Measurements from ENCODE around the gene MACO1. TPM values are rescaled to one million over a fixed set of nuclear protein-coding genes. Genes with fewer than 3 reads are reported as not detected.

MACO1 gene
- total and polyA plus RNA-seq, 2 of the 13 experiments (the other 11 are each of a cell fraction or from before 2014, with no cell fraction given) = 9.7 to 17.0 TPM

- no peak overlapping the region for H2AFZ ChIP-seq (ENCODE audit: low read length)
- CTCF ChIA-PET (ENCODE audit: low intra/inter-chr PET ratio, low total read pairs) = no interaction called here
- no peak overlapping the region for H3K27ac ChIP-seq (ENCODE audit: extremely low read length, insufficient read depth, low read length)
- no TSS peak for BruUV-seq (replicated peaks)
- no peak overlapping the region for H3K4me3 ChIP-seq (replicated peaks in 1 of 3; ENCODE audit: insufficient read depth in 1 of 3, low read depth in 2 of 3, low read length in 3 of 3)
- H3K4me1 ChIP-seq (ENCODE audit: insufficient read depth, low read length) = no peaks in the 10 kb centered on the region
- ATAC-seq (no peak), FAIRE-seq (no peak), DNase-seq (ENCODE audit: low spot score) (no peak)
- no peak overlapping the region for H3K9ac ChIP-seq (ENCODE audit: insufficient read depth, low read depth, low read length)
- no peaks in the 10 kb centered on the region for H3K9me3 ChIP-seq (ENCODE audit: low read length)
- in situ Hi-C loops (cut with HindIII; ENCODE audit: extremely low pct_ligation_motif_present, low pct_unique_long_range_greater_than_20kb) (no loop called here), intact Hi-C loops (cut with micrococcal nuclease; ENCODE audit: unreplicated experiment) (no loop called here)
- H3K27me3 ChIP-seq (ENCODE audit: control insufficient read depth in 1 of 2, insufficient read depth in 2 of 2, low read length in 2 of 2) = no peaks in the 10 kb centered on the region
- 0 out of 2 replicates have a peak, but pooled peaks cover 2% of the 10 kb centered on the region for H4K20me1 ChIP-seq (ENCODE audit: insufficient read depth, low read length)
- H3K36me3 ChIP-seq (replicated peaks in 1 of 2; ENCODE audit: control insufficient read depth in 1 of 2, insufficient read depth in 2 of 2, low read length in 2 of 2) = 0 out of 5 replicates have a peak, but pooled peaks cover 1 to 10% of the 10 kb centered on the region in 2 experiments
- TF ChIP-seq TEF (CRISPR knock-in tag; IDR thresholded peaks at IDR 0.05) = no peak
- TF ChIP-seq ATF4 (CRISPR knock-in tag; IDR thresholded peaks at IDR 0.05) = no peak
- TF ChIP-seq CEBPB (IDR thresholded peaks at IDR 0.05; ENCODE audit: borderline replicate concordance, low read depth, low read length) = no peak
- TF ChIP-seq SAP130 (CRISPR knock-in tag; IDR thresholded peaks at IDR 0.05; ENCODE audit: low read depth) = no peak
- TF ChIP-seq AGO1 (IDR thresholded peaks at IDR 0.05; ENCODE audit: low read depth, low read length, poor library complexity, severe bottlenecking) = no peak
- no peak for TF ChIP-seq MLXIP (CRISPR knock-in tag; IDR thresholded peaks at IDR 0.05; ENCODE audit: borderline replicate concordance)
- TF ChIP-seq ZNF879 (CRISPR knock-in tag; IDR thresholded peaks at IDR 0.05) = no peak
- TF ChIP-seq ATF2 (CRISPR knock-in tag; IDR thresholded peaks at IDR 0.05) = no peak
- no peak for TF ChIP-seq ZFP36L1 (CRISPR knock-in tag; IDR thresholded peaks at IDR 0.05)
- H3K79me2 ChIP-seq (ENCODE audit: insufficient read depth, low read length) = peaks cover 2% of the 10 kb centered on the region
- POLR2A ChIA-PET = no interaction called here
- no peak overlapping the region for H3K4me2 ChIP-seq (ENCODE audit: low read depth, low read length)
Measured at GRCh38 chr1:25468033-25468432, 37.3 kb downstream of the MACO1 start.

Measured in HepG2 (cell line).